Measurements from ENCODE around the gene PPP2CA.
"Not testable (repeated sequence)": the region's sequence is repeated elsewhere in the genome, so short reads cannot be mapped to it uniquely, and the experiment has no call there.

PPP2CA gene

GRCh38 chr5:134225780-134226440, at the start of gene PPP2CA:
PPP2CA (minus strand) TSS chr5:134226073; CDS start chr5:134225861, 212 bp downstream.
- peak; percentile 92 for DNase-seq

GRCh38 chr5:134273642-134274395, 47.9 kb upstream of the PPP2CA start:
- no peak for DNase-seq

GRCh38 chr5:134271059-134271458, 45.2 kb upstream of the PPP2CA start:
- DNase-seq: no peak

GRCh38 chr5:134268919-134269318, 43.0 kb upstream of the PPP2CA start:
- no peak for DNase-seq

GRCh38 chr5:134268019-134268601, 42.2 kb upstream of the PPP2CA start:
- no peak for DNase-seq

- no peak for DNase-seq
These were observed 41.6 kb upstream of the PPP2CA start for GRCh38 chr5:134267366-134268018.

GRCh38 chr5:134263801-134264200, 37.9 kb upstream of the PPP2CA start:
- no peak for DNase-seq

- not testable (repeated sequence) for DNase-seq
These were observed 36.8 kb upstream of the PPP2CA start for GRCh38 chr5:134262629-134263028.

- no peak for DNase-seq
These were observed 33.0 kb upstream of the PPP2CA start for GRCh38 chr5:134258896-134259295.

- no peak for DNase-seq
These were observed 31.3 kb upstream of the PPP2CA start for GRCh38 chr5:134257176-134257575.

- DNase-seq: no peak
These were observed 29.7 kb upstream of the PPP2CA start for GRCh38 chr5:134255418-134256150.

GRCh38 chr5:134253368-134254153, 27.7 kb upstream of the PPP2CA start:
- DNase-seq: not testable (repeated sequence)

GRCh38 chr5:134252671-134253070, 26.8 kb upstream of the PPP2CA start:
- DNase-seq: no peak

GRCh38 chr5:134250949-134251348, 25.1 kb upstream of the PPP2CA start:
- no peak for DNase-seq

GRCh38 chr5:134249469-134250379, 23.9 kb upstream of the PPP2CA start:
- DNase-seq: no peak

GRCh38 chr5:134248256-134248655, 22.4 kb upstream of the PPP2CA start:
- DNase-seq: no peak

GRCh38 chr5:134247428-134248224, 21.8 kb upstream of the PPP2CA start:
- DNase-seq: no peak

- no peak for DNase-seq
These were observed 21.0 kb upstream of the PPP2CA start for GRCh38 chr5:134246771-134247427.

- no peak for DNase-seq
These were observed 19.8 kb upstream of the PPP2CA start for GRCh38 chr5:134245692-134246091.
